Amniotic epithelial cell (primary cell): Measurements from ENCODE around the gene UBE2QL1.

Source experiments
- DNase-seq: peaks from one replicate; pipeline ENCODE4 v3.0.0-alpha.2; 2010; ENCODE audit warnings: low read depth

UBE2QL1 gene

GRCh38 chr5:6455571-6456200 lies 7.0 kb downstream of the UBE2QL1 start:
- no peak for DNase-seq

- DNase-seq = no peak
These were observed 8.2 kb downstream of the UBE2QL1 start for GRCh38 chr5:6456766-6457370.

- no peak for DNase-seq
These were observed 8.9 kb downstream of the UBE2QL1 start for GRCh38 chr5:6457592-6457991.

GRCh38 chr5:6458833-6459232 lies 10.2 kb downstream of the UBE2QL1 start:
- DNase-seq = no peak

GRCh38 chr5:6459896-6460295 lies 11.2 kb downstream of the UBE2QL1 start:
- DNase-seq = no peak

GRCh38 chr5:6461006-6461405 lies 12.3 kb downstream of the UBE2QL1 start:
- no peak for DNase-seq

- no peak for DNase-seq
These were observed 13.4 kb downstream of the UBE2QL1 start for GRCh38 chr5:6461793-6462650.

GRCh38 chr5:6462671-6463070 lies 14.0 kb downstream of the UBE2QL1 start:
- no peak for DNase-seq

- DNase-seq = no peak
These were observed 15.8 kb downstream of the UBE2QL1 start for GRCh38 chr5:6464441-6464840.

GRCh38 chr5:6465831-6466790 lies 17.5 kb downstream of the UBE2QL1 start:
- no peak for DNase-seq

GRCh38 chr5:6466975-6467567 lies 18.4 kb downstream of the UBE2QL1 start:
- no peak for DNase-seq

GRCh38 chr5:6467591-6467990 lies 18.9 kb downstream of the UBE2QL1 start:
- no peak for DNase-seq

- no peak for DNase-seq
These were observed 19.4 kb downstream of the UBE2QL1 start for GRCh38 chr5:6468104-6468503.

- DNase-seq = no peak
These were observed 20.2 kb downstream of the UBE2QL1 start for GRCh38 chr5:6468870-6469269.

GRCh38 chr5:6469836-6470235 lies 21.2 kb downstream of the UBE2QL1 start:
- no peak for DNase-seq

- DNase-seq = no peak
These were observed 22.0 kb downstream of the UBE2QL1 start for GRCh38 chr5:6470672-6471071.

- DNase-seq = no peak
These were observed 22.6 kb downstream of the UBE2QL1 start for GRCh38 chr5:6471252-6471651.

GRCh38 chr5:6472792-6473191 lies 24.1 kb downstream of the UBE2QL1 start:
- no peak for DNase-seq

- no peak for DNase-seq
These were observed 24.6 kb downstream of the UBE2QL1 start for GRCh38 chr5:6473284-6473683.

- no peak for DNase-seq
These were observed 27.1 kb downstream of the UBE2QL1 start for GRCh38 chr5:6475626-6476312.

GRCh38 chr5:6476313-6476661 lies 27.6 kb downstream of the UBE2QL1 start:
- DNase-seq = no peak
